NCI-H446 (cell line): Measurements from ENCODE around the gene RINT1.

Experiments used
- DNase-seq, 2 experiments: peaks; one replicate each; lab custom pipeline; 2025; lab: John Stamatoyannopoulos, UW

The RINT1 gene

GRCh38 chr7:105599551-105599950, 67.5 kb downstream of the RINT1 start:
- DNase-seq: no peak

DNA sequence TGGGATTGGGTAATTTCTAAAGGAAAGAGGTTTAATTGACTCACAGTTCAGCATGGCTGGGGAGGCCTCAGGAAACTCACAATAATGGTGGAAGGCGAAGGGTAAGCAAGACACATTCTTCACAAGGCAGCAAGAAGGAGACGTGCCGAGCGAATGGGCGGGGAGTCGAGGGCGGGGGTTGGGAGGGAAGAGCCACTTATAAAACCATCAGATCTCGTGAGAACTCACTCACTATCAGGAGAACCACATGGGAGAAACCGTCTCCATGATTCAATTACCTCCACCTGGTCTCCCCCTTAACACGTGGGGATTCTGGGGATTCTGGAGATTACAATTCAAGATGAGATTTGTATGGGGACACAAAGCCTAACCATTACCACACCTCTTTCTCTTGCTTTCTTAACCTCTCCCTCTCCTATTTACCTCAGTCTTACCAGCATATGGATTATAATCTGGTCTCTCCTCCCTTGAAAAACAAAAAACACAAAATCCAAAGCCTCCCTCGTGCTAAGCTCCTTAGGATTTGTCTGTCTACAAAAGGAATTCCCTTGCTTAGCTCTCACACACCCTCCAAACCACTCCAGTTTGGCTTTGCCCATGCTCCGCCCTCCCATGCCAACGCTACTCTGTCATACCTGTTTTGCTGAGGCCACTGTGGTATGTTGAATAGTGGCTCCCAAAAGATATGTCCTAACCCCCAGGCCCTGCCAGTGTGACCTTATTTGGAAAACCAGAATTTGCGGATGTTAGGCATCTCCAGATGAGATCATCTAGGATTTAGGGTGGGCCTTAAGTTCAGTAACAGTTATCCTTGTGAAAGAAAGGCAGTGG, 68.9 kb downstream of the RINT1 start:
- no peak for DNase-seq

GRCh38 chr7:105602325-105603305, 70.6 kb downstream of the RINT1 start:
- peak in 1 of 2 experiments; percentile 12 for DNase-seq

- no peak for DNase-seq
Observed at GRCh38 chr7:105610165-105610930, 78.3 kb downstream of the RINT1 start.

DNA sequence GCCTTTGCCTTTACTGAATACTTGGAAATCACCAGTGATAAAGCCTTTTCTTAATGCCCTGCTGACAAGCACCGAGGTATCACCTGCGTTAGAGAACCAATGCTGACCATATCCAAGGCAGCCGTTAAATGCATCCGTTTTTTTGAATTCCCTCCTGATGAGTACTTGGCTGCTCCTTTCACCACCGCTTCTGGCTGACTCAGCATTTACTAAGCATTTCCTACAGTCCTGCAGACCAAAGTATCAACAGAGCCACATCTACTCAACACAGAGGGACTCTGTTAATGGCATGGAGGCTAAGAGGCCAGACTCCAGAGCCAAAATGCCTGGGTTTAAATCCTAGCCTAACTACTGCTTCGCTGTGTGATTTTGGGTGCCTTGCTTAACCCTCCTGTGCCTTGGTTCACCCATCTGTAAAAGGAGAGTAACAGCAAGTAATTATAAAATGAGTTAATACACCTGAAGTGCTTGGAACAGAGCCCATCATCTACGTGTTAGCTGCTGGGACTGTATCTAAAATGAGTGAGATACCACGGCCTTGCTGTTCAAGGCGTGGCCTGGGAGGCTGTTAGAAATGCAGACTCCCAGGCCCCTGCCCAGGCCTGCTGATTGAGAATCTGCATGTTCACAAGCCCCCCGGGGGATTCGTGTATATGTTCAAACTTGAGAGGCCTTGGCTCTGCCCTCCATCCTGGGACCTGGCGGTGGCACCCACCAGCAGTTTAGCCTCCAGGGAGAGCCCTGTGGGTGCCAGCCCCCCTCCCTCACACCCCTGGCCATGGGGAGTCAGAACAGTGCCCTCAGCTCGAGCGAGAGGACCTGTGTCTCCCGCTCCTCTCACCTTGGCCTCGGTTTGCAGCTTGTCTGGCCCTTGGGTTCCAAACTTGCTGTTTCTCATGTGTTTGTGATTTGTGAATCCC, 80.1 kb downstream of the RINT1 start:
- DNase-seq: no peak

GRCh38 chr7:105612806-105613205, 80.8 kb downstream of the RINT1 start:
- no peak for DNase-seq

GRCh38 chr7:105613611-105614330, 81.8 kb downstream of the RINT1 start:
- no peak for DNase-seq

DNA sequence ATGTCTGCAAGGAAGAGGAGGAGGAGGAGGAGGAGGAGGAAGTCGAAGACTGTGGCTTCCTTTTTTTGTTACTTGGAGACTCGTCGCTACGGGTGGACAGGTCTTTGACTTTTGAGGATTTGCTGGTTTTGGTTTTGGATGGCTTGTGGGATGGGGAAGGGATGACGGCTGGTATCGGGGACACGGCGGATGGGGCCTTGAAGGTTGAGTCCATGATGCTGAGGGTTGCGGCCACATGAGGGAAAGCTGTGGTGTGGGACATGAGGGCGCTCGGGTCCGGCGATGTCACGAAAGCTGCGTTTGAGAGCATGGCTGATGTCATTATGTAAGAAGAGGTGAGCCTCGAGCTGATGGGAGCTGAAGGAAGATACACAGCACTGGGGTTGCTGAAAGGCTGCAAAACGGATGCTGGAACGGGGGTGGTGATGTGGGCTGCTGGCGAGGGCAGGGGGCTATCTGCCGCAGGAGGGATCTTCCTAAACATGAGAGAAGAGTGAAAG, 82.4 kb downstream of the RINT1 start:
- no peak for DNase-seq
